HG02610 (cell line): ENCODE results near the gene LRRN1.
"Not testable (repeated sequence)": the region's sequence is repeated elsewhere in the genome, so short reads cannot be mapped to it uniquely, and the experiment has no call there.

Source experiments
- ATAC-seq: cut with Tn5 transposase; IDR thresholded peaks from one replicate; pipeline ENCODE4 v1.9.1; 2021; ENCODE audit warnings: mild to moderate bottlenecking, moderate library complexity; ENCODE audit not compliant: unreplicated experiment

The LRRN1 gene

GRCh38 chr3:3806856-3807255, 7.6 kb downstream of the LRRN1 start:
- no peak for ATAC-seq

- no peak for ATAC-seq
Observed at GRCh38 chr3:3813013-3813412, 13.8 kb downstream of the LRRN1 start.

- ATAC-seq = no peak
Observed at GRCh38 chr3:3815206-3815605, 16.0 kb downstream of the LRRN1 start.

GRCh38 chr3:3816034-3816433, 16.8 kb downstream of the LRRN1 start:
- no peak for ATAC-seq

GRCh38 chr3:3817865-3818264, 18.6 kb downstream of the LRRN1 start:
- ATAC-seq = no peak

- no peak for ATAC-seq
Observed at GRCh38 chr3:3821777-3822176, 22.5 kb downstream of the LRRN1 start.

- no peak for ATAC-seq
Observed at GRCh38 chr3:3825035-3825434, 25.8 kb downstream of the LRRN1 start.

GRCh38 chr3:3826521-3826920, 27.3 kb downstream of the LRRN1 start:
- ATAC-seq = no peak

- ATAC-seq = no peak
Observed at GRCh38 chr3:3827111-3827510, 27.9 kb downstream of the LRRN1 start.

- not testable (repeated sequence) for ATAC-seq
Observed at GRCh38 chr3:3828417-3828816, 29.2 kb downstream of the LRRN1 start.

- no peak for ATAC-seq
Observed at GRCh38 chr3:3836845-3837244, 37.6 kb downstream of the LRRN1 start.

GRCh38 chr3:3842356-3842755, 43.1 kb downstream of the LRRN1 start:
- ATAC-seq = no peak

GRCh38 chr3:3847994-3848922, 49.0 kb downstream of the LRRN1 start:
- no peak for ATAC-seq

GRCh38 chr3:3848923-3849275, 49.7 kb downstream of the LRRN1 start:
- ATAC-seq = no peak

- ATAC-seq = peak; percentile 77
Observed at GRCh38 chr3:3851621-3852323, 52.5 kb downstream of the LRRN1 start.

GRCh38 chr3:3853544-3853943, 54.3 kb downstream of the LRRN1 start:
- no peak for ATAC-seq

GRCh38 chr3:3855056-3855455, 55.8 kb downstream of the LRRN1 start:
- no peak for ATAC-seq

GRCh38 chr3:3860235-3860634, 61.0 kb downstream of the LRRN1 start:
- ATAC-seq = no peak

- ATAC-seq = no peak
Observed at GRCh38 chr3:3862534-3862933, 63.3 kb downstream of the LRRN1 start.

- ATAC-seq = no peak
Observed at GRCh38 chr3:3875491-3875890, 76.3 kb downstream of the LRRN1 start.

GRCh38 chr3:3881050-3881449, 81.8 kb downstream of the LRRN1 start:
- no peak for ATAC-seq

GRCh38 chr3:3887311-3887710, 88.1 kb downstream of the LRRN1 start:
- not testable (repeated sequence) for ATAC-seq
